H9 (cell line): ENCODE measurements around the gene MRPL57. TPM values are rescaled to one million over a fixed set of nuclear protein-coding genes. Genes with fewer than 3 reads are reported as not detected.

Experiments
- DNase-seq: peaks from one replicate; pipeline ENCODE4 v3.0.0-alpha.2; 2017
- H2AFZ ChIP-seq: one replicate; pipeline ENCODE4 v1.6.1; 2013; ENCODE audit warnings: mild to moderate bottlenecking, low read length, control low read depth, moderate library complexity
- H2AK5ac ChIP-seq: 2 replicates; pipeline ENCODE4 v1.6.1; 2013; ENCODE audit warnings: low read length, control low read depth, mixed read lengths; ENCODE audit not compliant: insufficient read length
- H2BK120ac ChIP-seq: one replicate; pipeline ENCODE4 v1.6.1; 2013; ENCODE audit warnings: low read depth, mild to moderate bottlenecking, low read length, control low read depth, inconsistent platforms; ENCODE audit not compliant: poor library complexity, severe bottlenecking
- H2BK12ac ChIP-seq: 2 replicates; pipeline ENCODE4 v1.6.1; 2013; ENCODE audit warnings: low read length, control low read depth, mixed read lengths, low read depth; ENCODE audit not compliant: insufficient read length
- H2BK15ac ChIP-seq: 2 replicates; pipeline ENCODE4 v1.6.1; 2013; ENCODE audit warnings: low read depth, low read length, control low read depth
- H2BK20ac ChIP-seq: one replicate; pipeline ENCODE4 v1.6.1; 2013; ENCODE audit warnings: low read depth, mild to moderate bottlenecking, low read length, control low read depth, inconsistent platforms; ENCODE audit not compliant: poor library complexity, severe bottlenecking
- H2BK5ac ChIP-seq: 2 replicates; pipeline ENCODE4 v1.6.1; 2013; ENCODE audit warnings: low read length, control low read depth, mixed read lengths; ENCODE audit not compliant: insufficient read length
- H3K14ac ChIP-seq: 2 replicates; pipeline ENCODE4 v1.6.1; 2013; ENCODE audit warnings: low read length, control low read depth; ENCODE audit not compliant: insufficient read depth
- H3K18ac ChIP-seq: 2 replicates; pipeline ENCODE4 v1.6.1; 2013; ENCODE audit warnings: low read depth, mild to moderate bottlenecking, mixed read lengths, low read length, control low read depth; ENCODE audit not compliant: insufficient read length
- H3K23ac ChIP-seq: 2 replicates; pipeline ENCODE4 v1.6.1; 2013; ENCODE audit warnings: low read length, control low read depth, mixed read lengths, low read depth; ENCODE audit not compliant: insufficient read length
- H3K23me2 ChIP-seq: 2 replicates; pipeline ENCODE4 v1.6.1; 2013; ENCODE audit warnings: low read depth, mild to moderate bottlenecking, mixed read lengths, low read length, control low read depth; ENCODE audit not compliant: insufficient read length, poor library complexity, severe bottlenecking
- H3K27ac ChIP-seq: 2 replicates; pipeline ENCODE4 v1.5.1; 2013; ENCODE audit warnings: low read length, control low read depth, mixed read lengths, low read depth; ENCODE audit not compliant: insufficient read length
- H3K27me3 ChIP-seq: 2 replicates; pipeline ENCODE4 v1.6.1; 2013; ENCODE audit warnings: low read length, control low read depth, inconsistent platforms; ENCODE audit not compliant: insufficient read depth
- H3K4ac ChIP-seq: 2 replicates; pipeline ENCODE4 v1.6.1; 2013; ENCODE audit warnings: low read depth, mild to moderate bottlenecking, control low read depth, inconsistent platforms, low read length, moderate library complexity
- H3K4me1 ChIP-seq: 2 replicates; pipeline ENCODE4 v1.6.1; 2013; ENCODE audit warnings: low read length, control low read depth, inconsistent platforms; ENCODE audit not compliant: insufficient read depth
- H3K4me2 ChIP-seq: 2 replicates; pipeline ENCODE4 v1.6.1; 2013; ENCODE audit warnings: low read length, control low read depth, mixed read lengths; ENCODE audit not compliant: insufficient read length, insufficient read depth
- H3K56ac ChIP-seq: 2 replicates; pipeline ENCODE4 v1.6.1; 2013; ENCODE audit warnings: low read depth, mild to moderate bottlenecking, mixed read lengths, low read length, control low read depth; ENCODE audit not compliant: insufficient read length
- H3K79me1 ChIP-seq: 2 replicates; pipeline ENCODE4 v1.6.1; 2013; ENCODE audit warnings: low read depth, mild to moderate bottlenecking, moderate library complexity, low read length, control low read depth, inconsistent platforms; ENCODE audit not compliant: insufficient read depth, poor library complexity, severe bottlenecking
- H3K79me2 ChIP-seq: 2 replicates; pipeline ENCODE4 v1.6.1; 2013; ENCODE audit warnings: low read length, control low read depth, inconsistent platforms; ENCODE audit not compliant: insufficient read depth
- H3K9ac ChIP-seq: 2 replicates; pipeline ENCODE4 v1.6.1; 2013; ENCODE audit warnings: low read length, control low read depth, mixed read lengths; ENCODE audit not compliant: insufficient read length; ENCODE audit errors: extremely low read depth
- H3K9me3 ChIP-seq: one replicate; pipeline ENCODE4 v1.6.1; 2013; ENCODE audit warnings: low read depth, low read length, inconsistent platforms; ENCODE audit not compliant: control insufficient read depth
- H3T11ph ChIP-seq: one replicate; pipeline ENCODE4 v1.6.1; 2013; ENCODE audit warnings: mild to moderate bottlenecking, low read length, control low read depth, inconsistent platforms
- H4K20me1 ChIP-seq: one replicate; pipeline ENCODE4 v1.6.1; 2013; ENCODE audit not compliant: control insufficient read depth, insufficient read length, insufficient read depth
- H4K5ac ChIP-seq: 2 replicates; pipeline ENCODE4 v1.6.1; 2013; ENCODE audit warnings: low read depth, mild to moderate bottlenecking, mixed read lengths, low read length, control low read depth; ENCODE audit not compliant: insufficient read length
- H4K8ac ChIP-seq: replicated peaks from 2 replicates; pipeline ENCODE4 v1.6.1; 2013; ENCODE audit warnings: low read length, control low read depth, mixed read lengths, low read depth; ENCODE audit not compliant: insufficient read length
- H4K91ac ChIP-seq: 2 replicates; pipeline ENCODE4 v1.6.1; 2013; ENCODE audit warnings: low read depth, mild to moderate bottlenecking, moderate library complexity, mixed read lengths, low read length, control low read depth; ENCODE audit not compliant: insufficient read length
- H3K27ac Mint-ChIP-seq, 3 experiments: 2 replicates in 2 of 3; 3 replicates in 1 of 3; pipeline ENCODE4 v1.8.0; 2020 to 2021; ENCODE audit warnings: mixed read lengths in 3 of 3, mild to moderate bottlenecking in 1 of 3, moderate library complexity in 1 of 3
- H3K27me3 Mint-ChIP-seq: 2 replicates; pipeline ENCODE4 v1.8.0; 2021; ENCODE audit warnings: low read depth, mild to moderate bottlenecking, moderate library complexity, mixed read lengths
- H3K36me3 Mint-ChIP-seq, 3 experiments: 2 replicates in 2 of 3; 3 replicates in 1 of 3; pipeline ENCODE4 v1.8.0; 2020 to 2021; ENCODE audit warnings: low read depth in 3 of 3, mixed read lengths in 3 of 3; ENCODE audit not compliant: insufficient read depth in 1 of 3
- H3K4me1 Mint-ChIP-seq, 2 experiments: 2 replicates each; pipeline ENCODE4 v1.8.0; 2020; ENCODE audit warnings: mixed read lengths in 2 of 2
- H3K4me3 Mint-ChIP-seq, 2 experiments: 2 replicates in 1 of 2; 3 replicates in 1 of 2; pipeline ENCODE4 v1.8.0; 2020 to 2021; ENCODE audit warnings: mild to moderate bottlenecking in 2 of 2, mixed read lengths in 2 of 2, moderate library complexity in 1 of 2
- H3K9me3 Mint-ChIP-seq, 2 experiments: 2 replicates in 1 of 2; 3 replicates in 1 of 2; pipeline ENCODE4 v1.8.0; 2020; ENCODE audit warnings: mild to moderate bottlenecking in 2 of 2, mixed read lengths in 2 of 2, moderate library complexity in 1 of 2
- WGBS: extraction: QIAGEN DNeasy Blood & Tissue Kit; methylation state at CpG from one replicate; pipeline ENCODE4 v1.1.7; 2013; ENCODE audit warnings: missing lambda C conversion rate, low lambda C conversion rate, mixed read lengths; ENCODE audit not compliant: insufficient read length; ENCODE audit errors: extremely low coverage; 5-methylcytosine and 5-hydroxymethylcytosine counted together
- total RNA-seq: library from RNA; stranded (reverse); gene quantifications from 2 replicates; pipeline ENCODE4 v1.2.1, GENCODE V29; 2021
- TF ChIP-seq, protein P1 (sequence below): fragments of 200-600 bp; sonication (generic); conservative IDR thresholded peaks from 3 replicates; pipeline ENCODE4 v1.8.0; 2021; ENCODE audit warnings: antibody characterized with exemption, mild to moderate bottlenecking

MRPL57 gene
- total RNA-seq, 1 experiment from 2014 or later = 33.2 TPM

DNA sequence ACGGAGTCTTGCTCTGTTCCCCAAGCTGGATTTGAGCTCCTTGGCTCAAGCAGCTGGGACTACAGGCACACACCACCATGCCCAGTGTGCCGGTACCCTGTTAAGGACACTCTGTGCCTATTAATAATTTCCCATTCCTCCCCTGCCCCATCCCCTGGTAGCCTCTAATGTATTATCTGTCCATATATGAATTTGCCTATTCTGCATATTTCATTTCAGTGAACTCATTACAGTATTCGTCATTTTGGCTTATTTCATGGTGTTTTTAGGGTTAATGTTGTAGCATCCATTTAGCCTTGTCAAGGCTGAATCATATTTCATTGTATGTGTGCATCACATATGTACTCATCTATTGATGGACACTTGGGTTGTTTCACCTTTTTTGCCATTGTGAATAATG, 33.7 kb upstream of the MRPL57 start:
- Histone ChIP-seq H3K14ac (no peak overlapping the region), H3K27me3 (no peaks in the 10 kb centered on the region)

More for the DNA sequence above, 33.7 kb upstream of the MRPL57 start:
- no peak overlapping the region for H2BK20ac ChIP-seq
- H3K23me2 ChIP-seq = no peaks in the 10 kb centered on the region
- Mint-ChIP-seq H3K36me3 (peaks cover 23 to 63% (median 47%) of the 10 kb centered on the region in 3 experiments), H3K27me3 (no peaks in the 10 kb centered on the region), H3K27ac (no peak overlapping the region; a peak in 2 of 7 replicates), H3K4me3 (peak overlapping the region; percentile 53 to 76), H3K9me3 (peaks cover 2 to 5% of the 10 kb centered on the region in 2 experiments; a peak in 4 of 5 replicates), H3K4me1 (peaks cover 27 to 34% of the 10 kb centered on the region in 2 experiments)
- WGBS = no CpG with 5 or more reads among the region's 3 CpGs
- H2AK5ac ChIP-seq = no peak overlapping the region
- DNase-seq = no peak
- TF ChIP-seq, protein P1, sequence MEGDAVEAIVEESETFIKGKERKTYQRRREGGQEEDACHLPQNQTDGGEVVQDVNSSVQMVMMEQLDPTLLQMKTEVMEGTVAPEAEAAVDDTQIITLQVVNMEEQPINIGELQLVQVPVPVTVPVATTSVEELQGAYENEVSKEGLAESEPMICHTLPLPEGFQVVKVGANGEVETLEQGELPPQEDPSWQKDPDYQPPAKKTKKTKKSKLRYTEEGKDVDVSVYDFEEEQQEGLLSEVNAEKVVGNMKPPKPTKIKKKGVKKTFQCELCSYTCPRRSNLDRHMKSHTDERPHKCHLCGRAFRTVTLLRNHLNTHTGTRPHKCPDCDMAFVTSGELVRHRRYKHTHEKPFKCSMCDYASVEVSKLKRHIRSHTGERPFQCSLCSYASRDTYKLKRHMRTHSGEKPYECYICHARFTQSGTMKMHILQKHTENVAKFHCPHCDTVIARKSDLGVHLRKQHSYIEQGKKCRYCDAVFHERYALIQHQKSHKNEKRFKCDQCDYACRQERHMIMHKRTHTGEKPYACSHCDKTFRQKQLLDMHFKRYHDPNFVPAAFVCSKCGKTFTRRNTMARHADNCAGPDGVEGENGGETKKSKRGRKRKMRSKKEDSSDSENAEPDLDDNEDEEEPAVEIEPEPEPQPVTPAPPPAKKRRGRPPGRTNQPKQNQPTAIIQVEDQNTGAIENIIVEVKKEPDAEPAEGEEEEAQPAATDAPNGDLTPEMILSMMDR = no peak
- no peak overlapping the region for H3K4ac ChIP-seq
- peaks cover 19% of the 10 kb centered on the region; the same call in 1 of the 2 replicates for H3K79me2 ChIP-seq
- H2AFZ ChIP-seq = no peak overlapping the region
- H2BK5ac ChIP-seq = no peak overlapping the region
- no peak overlapping the region for H4K5ac ChIP-seq
- H2BK12ac ChIP-seq = no peak overlapping the region
- H3K79me1 ChIP-seq = no peaks in the 10 kb centered on the region
- no peak overlapping the region for H3K9ac ChIP-seq
- H4K20me1 ChIP-seq = no peaks in the 10 kb centered on the region
- peak overlapping the region; percentile 49 for H3K4me2 ChIP-seq
- no peak overlapping the region for H3T11ph ChIP-seq
- no peak overlapping the region for H4K91ac ChIP-seq
- no peak overlapping the region for H2BK120ac ChIP-seq
- no peak overlapping the region for H3K18ac ChIP-seq
- H2BK15ac ChIP-seq = no peak overlapping the region
- no peak overlapping the region for H3K23ac ChIP-seq
- H3K4me1 ChIP-seq = no peaks in the 10 kb centered on the region; the same call in 1 of the 2 replicates
- no peak overlapping the region for H3K27ac ChIP-seq
- no peak overlapping the region for H4K8ac ChIP-seq
- H3K56ac ChIP-seq = no peak overlapping the region
- no peaks in the 10 kb centered on the region for H3K9me3 ChIP-seq
